IPS DF 4.7 (cell line): ENCODE measurements around the gene IL7R.
"Not testable (repeated sequence)": the region's sequence is repeated elsewhere in the genome, so short reads cannot be mapped to it uniquely, and the experiment has no call there.

ENCODE experiments used
- DNase-seq: peaks from one replicate; pipeline ENCODE4 v3.0.0-alpha.2; 2013; ENCODE audit warnings: low spot score; ENCODE audit errors: extremely low read depth

IL7R gene

DNA sequence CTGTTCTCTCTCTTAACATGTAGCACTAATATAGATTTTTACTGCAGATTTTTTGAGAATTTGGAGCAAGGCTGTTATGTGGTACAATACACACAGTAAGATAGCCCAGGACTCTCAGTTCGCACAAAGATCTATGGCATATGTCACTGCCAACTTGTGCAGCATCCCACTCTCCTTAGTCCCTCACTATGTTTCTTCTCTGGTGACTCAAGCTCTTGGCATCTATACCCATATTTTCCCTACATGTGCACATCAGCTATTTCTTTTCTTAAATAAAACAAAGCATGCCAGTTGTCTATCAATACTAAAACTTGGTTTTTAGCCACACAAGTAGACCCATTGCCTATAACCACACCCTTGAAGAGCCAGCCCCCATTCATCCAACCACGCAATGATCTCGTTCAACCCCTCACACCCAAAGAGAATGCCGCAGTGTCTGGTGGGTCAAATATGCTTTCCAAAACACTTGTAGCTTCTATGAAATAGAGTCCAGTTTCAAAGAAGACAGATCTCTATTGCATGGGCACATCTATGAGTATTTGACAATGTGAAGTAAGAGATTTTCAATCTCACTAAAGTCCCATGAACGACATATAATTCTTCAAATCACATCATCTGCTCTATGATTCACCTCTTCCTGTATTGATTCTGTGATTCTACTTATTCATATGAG, 18.2 kb upstream of the IL7R start:
- no peak for DNase-seq

DNA sequence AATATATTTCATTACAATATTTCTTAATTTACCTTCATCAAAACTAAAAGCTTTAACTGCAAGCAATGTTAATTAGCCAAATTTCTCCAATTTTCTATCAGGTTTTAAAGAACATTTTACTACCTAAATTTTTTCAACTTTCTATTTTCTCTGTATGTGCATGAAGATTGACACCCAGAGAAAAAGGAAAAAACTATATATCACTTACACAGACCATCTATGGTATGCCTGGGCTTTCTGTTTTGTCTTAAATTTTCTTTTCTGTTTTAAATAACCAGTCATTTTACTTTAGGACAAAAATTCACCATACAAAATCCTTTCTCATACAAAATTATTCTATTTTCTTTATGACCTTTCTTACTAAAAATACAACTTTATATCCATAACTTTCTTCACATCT, 13.8 kb upstream of the IL7R start:
- DNase-seq, result no peak

DNA sequence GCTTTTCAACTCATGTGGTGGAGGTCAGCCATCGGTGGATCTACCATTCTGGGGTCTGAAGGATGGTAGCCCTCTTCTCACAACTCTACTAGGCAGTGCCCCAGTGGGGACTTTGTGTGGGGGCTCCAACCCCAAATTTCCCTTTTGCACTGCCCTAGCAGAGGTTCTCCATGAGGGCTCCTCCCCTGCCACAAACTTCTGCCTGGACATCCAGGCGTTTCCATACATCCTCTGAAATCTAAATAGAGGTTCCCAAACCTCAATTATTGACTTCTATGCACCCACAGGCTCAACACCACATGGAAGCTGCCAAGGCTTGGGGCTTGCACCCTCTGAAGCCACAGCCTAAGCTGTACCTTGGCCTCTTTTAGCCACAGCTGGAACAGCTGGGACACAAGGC, 11.2 kb upstream of the IL7R start:
- DNase-seq, result not testable (repeated sequence)

- DNase-seq, result no peak
These were observed 9.2 kb upstream of the IL7R start for GRCh38 chr5:35847491-35847890.

- no peak for DNase-seq
These were observed 8.7 kb upstream of the IL7R start for GRCh38 chr5:35847961-35848360.

DNA sequence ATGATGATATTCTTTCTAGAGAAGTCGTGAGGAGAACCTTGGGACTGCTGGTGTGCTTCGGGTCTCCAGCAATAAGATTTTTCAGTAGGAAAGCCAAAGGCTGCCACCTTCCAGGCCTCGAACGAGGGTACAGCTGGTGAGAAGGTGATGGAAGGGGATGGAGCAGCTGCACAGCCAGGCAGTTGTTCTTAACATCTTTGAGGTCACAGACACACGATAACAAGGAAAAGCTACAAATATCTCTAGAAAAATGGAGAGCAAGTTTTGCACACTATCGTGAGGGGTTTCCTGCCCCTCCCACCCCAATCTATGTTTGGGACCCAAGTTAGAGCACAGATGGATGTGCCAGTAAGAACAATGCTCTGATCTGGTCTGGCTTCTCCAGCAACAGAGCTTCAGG, 6.8 kb upstream of the IL7R start:
- DNase-seq, result no peak

DNA sequence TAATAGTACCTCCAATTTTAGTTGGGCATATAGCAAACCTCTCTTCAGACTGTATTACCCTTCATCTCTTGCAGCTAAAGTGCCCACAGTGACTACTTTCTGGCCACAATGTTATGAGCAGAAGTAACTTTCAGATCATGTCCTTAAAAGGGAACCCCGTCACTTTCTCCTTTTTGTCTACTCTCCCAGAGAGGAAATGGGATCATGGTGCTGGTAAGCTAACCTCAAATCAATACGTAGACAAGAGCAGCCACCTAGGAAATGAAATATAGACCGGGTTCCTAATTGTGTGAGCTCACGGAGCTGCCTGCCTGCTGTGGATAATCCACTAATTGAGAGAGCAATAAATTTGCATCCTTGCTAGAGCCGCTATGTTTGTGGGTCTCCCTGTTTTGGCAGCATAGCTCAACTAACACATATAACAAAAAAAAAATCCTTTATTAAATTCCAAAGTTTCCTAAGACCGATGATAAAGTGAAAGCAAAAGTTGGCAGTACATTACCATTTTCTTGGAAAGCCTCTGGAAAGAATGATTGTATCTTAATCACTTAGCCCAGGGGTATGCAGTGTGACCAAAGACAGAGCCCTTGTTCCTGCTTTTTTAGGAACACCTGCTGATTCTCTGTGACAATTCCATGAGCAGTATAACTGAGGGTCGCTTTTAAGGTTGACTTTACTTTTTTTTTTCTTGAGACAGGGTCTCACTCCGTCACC, 5.6 kb upstream of the IL7R start:
- no peak for DNase-seq

GRCh38 chr5:35852084-35852734, 4.5 kb upstream of the IL7R start:
- no peak for DNase-seq

DNA sequence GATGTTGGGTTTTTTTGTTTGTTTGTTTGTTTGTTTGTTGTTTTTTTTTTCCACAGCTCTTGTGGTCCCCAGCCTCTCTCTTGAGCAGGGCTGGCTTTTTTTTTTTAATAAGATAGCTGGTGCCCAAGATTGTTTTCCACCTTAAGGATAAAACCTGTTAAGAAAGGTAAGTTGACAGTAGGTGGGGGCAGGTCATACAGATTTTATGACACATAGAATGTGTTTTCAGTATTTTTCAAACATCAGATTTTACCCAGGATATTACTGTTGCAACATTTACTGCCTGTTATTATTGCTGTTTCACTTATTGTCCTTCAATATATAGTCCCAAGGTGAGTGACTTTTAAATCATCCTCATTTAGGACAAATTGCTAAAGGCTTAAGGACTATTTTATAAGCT, 3.9 kb upstream of the IL7R start:
- DNase-seq, result no peak

GRCh38 chr5:35853631-35854030, 3.1 kb upstream of the IL7R start:
- DNase-seq, result no peak

GRCh38 chr5:35854248-35854647, 2.4 kb upstream of the IL7R start:
- DNase-seq, result no peak

GRCh38 chr5:35855187-35855586, 1.5 kb upstream of the IL7R start:
- DNase-seq, result no peak

GRCh38 chr5:35856186-35856764, 416 bp upstream of the IL7R start:
- not testable (repeated sequence) for DNase-seq

DNA sequence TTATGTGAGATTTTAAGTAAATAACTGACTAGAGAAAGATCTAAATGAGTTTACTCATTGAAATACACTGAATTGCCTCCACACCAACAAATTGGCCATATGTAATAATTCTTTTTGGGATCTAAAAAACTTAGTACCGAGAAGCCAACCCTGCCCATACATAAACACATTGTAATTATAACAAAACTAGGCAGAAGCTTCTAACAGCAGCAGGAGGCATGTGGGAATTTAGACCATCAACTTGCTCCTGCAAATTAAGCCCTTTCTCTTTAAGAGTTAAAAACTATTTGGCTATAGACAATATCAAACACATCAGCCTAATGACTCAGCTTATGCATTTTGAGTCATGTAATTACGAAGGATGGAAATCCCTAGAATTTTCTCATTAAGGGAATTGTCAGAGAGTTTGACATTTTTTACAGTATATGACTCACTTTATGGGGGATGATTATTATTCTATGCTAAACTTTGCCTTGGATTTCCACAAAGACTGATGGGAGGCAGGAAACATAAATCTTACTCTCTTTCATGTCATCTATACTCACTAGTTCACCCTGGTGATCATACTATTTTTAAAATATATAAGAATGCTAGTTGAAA, 1.0 kb downstream of the IL7R start:
- DNase-seq, result no peak

DNA sequence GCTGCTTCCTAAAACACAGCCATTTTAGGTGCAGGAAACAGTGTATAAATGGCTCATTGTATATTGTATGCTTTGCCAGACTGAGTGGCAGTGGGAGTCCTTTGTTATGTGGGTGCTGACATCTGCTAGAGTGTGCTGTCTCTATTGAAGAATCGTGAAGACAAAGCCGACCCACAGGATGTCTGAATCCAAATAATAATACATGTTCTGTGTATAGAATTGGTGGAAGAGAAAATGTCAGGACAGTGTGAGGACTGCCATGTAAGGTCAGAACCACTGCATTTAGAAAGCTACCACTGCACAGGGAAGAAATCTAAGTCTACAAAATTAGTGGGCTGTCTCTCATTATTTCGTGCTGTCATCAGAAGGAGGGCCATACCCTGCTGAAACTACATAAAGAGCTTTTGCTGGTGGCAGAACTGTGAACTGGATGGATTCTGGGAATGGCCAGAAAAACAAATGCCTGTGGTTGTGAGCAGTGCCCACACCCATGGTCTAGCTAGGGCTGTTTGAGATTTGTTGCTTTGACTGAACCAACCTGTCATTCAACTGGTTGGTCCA, 2.5 kb downstream of the IL7R start:
- DNase-seq, result no peak

DNA sequence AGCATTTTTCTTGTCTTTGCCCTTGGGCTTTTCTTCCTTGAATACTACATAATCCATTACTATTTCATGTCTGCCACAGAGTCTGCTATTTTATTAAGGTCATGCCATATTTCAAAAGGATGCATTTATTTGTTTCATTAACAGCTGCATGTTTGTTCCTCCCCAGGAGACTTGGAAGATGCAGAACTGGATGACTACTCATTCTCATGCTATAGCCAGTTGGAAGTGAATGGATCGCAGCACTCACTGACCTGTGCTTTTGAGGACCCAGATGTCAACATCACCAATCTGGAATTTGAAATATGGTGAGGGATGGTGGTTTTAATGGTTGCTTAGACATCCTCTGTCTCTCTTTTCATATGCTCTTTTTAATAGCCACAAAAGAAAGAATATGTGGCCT, 4.0 kb downstream of the IL7R start:
- no peak for DNase-seq

DNA sequence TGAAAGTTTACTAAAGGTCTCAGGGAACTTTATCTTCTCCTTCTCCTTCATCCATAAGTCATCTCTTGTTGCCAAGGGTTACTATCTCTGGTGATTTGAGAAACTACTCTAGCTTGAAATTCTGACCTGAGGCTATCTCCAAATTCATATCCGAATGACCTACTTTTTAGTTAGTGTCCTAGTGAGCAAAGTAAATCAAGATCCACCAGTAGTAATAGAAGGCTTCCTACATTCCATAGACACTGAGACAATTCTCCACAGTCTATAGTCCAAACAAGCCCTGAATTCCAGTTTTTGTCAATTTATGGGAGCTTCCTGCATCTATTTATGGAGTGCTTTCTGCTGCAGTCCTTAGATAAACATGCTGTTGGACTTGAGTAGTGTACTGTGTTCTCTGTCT, 5.0 kb downstream of the IL7R start:
- no peak for DNase-seq

DNA sequence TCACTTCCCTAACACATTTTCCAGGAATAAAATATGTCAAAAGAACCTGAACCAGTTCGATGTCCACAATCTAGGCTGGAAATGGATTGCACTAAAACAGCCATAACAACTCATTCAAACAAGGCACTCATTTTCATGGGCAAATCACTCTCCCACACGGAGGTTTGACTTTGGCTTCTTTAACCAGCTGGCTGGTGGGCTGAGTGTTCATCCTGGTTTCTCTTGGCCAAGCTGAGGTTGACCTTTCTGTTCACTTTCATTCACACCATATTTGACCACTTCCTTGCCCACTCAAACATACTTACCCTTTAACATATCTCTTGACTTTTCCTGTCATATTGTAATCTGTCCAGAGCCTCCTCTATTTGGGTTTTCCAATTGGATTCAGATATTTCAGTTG, 5.4 kb downstream of the IL7R start:
- DNase-seq, result no peak

DNA sequence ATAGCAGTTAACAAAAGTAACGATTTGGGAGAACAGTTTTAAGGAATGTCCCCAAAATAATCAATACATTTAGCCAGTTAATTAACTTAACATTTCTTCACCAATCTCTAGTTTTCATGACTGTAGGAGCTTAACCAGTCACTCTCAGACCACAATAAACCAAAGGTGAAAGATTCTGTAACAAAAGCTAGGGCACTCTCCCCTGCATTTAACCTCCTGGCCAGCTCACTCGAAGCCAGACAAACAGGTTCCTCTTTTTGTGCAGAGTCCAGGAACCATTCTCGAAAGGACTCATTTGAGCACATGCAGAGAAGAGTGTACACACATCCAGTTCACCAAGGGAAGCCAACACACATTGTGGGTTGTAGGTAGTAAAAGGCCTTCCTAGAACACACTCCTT, 6.5 kb downstream of the IL7R start:
- DNase-seq, result no peak

- DNase-seq, result no peak
These were observed 11.3 kb downstream of the IL7R start for GRCh38 chr5:35867998-35868397.

DNA sequence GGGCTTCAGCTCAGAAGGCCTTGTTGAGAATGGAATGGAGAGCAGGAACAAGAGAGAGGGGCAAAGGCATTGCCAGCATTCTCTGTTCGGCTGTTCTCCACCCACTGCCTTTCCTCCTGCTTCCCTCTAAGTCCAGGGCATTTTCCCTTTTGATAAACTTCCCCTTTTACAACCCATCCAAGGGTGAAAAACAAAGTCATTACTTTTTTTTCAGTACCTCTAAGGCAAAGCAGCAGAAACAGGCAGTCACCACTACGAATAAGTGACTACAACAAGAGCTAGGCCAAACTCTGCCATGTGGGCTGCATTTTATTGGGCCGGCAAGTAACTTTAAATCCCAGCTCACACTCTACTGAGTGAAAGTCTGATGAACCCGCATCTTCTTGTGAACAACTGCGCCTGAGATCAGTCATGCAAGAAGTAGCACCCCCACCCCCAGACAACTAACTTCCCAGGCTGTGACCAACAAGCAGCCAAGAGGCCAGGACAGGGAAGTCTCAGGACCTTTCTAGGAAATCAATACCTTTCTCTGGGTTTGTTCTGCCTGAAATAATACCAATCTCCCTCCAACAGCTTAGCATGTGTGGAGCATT, 13.1 kb downstream of the IL7R start:
- DNase-seq, result no peak
